Activated B cell treated with CpG ODN at 0.5 μM for 24 hours (primary cell): ENCODE results near the gene TOM1. TPM values are rescaled to one million over a fixed set of nuclear protein-coding genes. Genes with fewer than 3 reads are reported as not detected.

Experiments used
- ATAC-seq: fragments of 200-7000 bp; cut with Tn5 transposase; one replicate; pipeline ENCODE4 v1.10.0; 2021; ENCODE audit warnings: low read depth, mild to moderate bottlenecking, moderate library complexity
- CTCF ChIA-PET: fragments of 350-600 bp; sonication (Branson Sonifier 250); formaldehyde crosslinking; loops from one replicate; lab custom pipeline; 2021; ENCODE audit warnings: antibody characterized with exemption; lab: Charles Lee
- POLR2A ChIA-PET: fragments of 350-600 bp; sonication (Branson Sonifier 250); formaldehyde crosslinking; loops from one replicate; lab custom pipeline; 2021; ENCODE audit warnings: antibody characterized with exemption; lab: Charles Lee
- DNase-seq: peaks from one replicate; pipeline ENCODE4 v3.0.0; 2022
- H3K27ac Mint-ChIP-seq: one replicate; pipeline ENCODE4 v1.8.0; 2020; ENCODE audit warnings: mixed read lengths
- H3K27me3 Mint-ChIP-seq: one replicate; pipeline ENCODE4 v1.8.0; 2021; ENCODE audit warnings: mixed read lengths
- H3K36me3 Mint-ChIP-seq: one replicate; pipeline ENCODE4 v1.8.0; 2021; ENCODE audit warnings: low read depth, mixed read lengths
- H3K4me1 Mint-ChIP-seq: one replicate; pipeline ENCODE4 v1.8.0; 2021; ENCODE audit warnings: mixed read lengths
- H3K4me3 Mint-ChIP-seq: one replicate; pipeline ENCODE4 v1.8.0; 2020; ENCODE audit warnings: mild to moderate bottlenecking, mixed read lengths
- H3K9me3 Mint-ChIP-seq: one replicate; pipeline ENCODE4 v1.8.0; 2020; ENCODE audit warnings: mixed read lengths
- intact Hi-C: fragments of 100-400 bp; cut with micrococcal nuclease; formaldehyde crosslinking; loops from one replicate; pipeline ENCODE4 v1.15.1; 2024
- total RNA-seq: library from RNA; stranded (reverse); gene quantifications from 2 replicates; pipeline ENCODE4 v1.2.3, GENCODE V29; 2022
- TF ChIP-seq, protein P1 (sequence below): fragments of 200-600 bp; IDR thresholded peaks from one replicate; pipeline ENCODE4 v1.8.0; 2022; ENCODE audit warnings: antibody characterized with exemption, mild to moderate bottlenecking

TOM1 gene
- total RNA-seq, 1 donor from 2014 or later, result 40.8 TPM

DNA sequence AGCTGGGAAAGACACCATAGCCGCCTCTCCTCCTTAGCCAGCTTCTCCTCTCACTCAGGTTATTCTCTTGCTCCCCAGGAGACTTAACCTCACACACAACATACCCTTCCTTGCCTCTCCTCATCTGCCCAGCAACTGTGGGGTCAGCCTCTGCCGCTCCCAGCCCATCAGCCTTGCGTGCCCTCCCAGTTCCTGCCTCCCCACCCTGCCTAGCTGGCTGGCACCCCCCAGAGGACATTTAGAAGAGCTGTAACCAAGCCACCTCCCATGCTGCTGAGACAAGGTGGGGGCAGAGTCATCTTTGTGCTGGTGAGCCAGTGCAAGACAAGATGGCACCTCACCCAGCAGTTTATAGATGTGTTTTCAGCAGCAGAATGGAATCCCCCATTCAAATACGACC is 38.2 kb downstream of the TOM1 start:
- CTCF ChIA-PET, result no interaction called here
- Mint-ChIP-seq H3K36me3 (peaks cover 55% of the 10 kb centered on the region), H3K9me3 (no peaks in the 10 kb centered on the region)

DNA sequence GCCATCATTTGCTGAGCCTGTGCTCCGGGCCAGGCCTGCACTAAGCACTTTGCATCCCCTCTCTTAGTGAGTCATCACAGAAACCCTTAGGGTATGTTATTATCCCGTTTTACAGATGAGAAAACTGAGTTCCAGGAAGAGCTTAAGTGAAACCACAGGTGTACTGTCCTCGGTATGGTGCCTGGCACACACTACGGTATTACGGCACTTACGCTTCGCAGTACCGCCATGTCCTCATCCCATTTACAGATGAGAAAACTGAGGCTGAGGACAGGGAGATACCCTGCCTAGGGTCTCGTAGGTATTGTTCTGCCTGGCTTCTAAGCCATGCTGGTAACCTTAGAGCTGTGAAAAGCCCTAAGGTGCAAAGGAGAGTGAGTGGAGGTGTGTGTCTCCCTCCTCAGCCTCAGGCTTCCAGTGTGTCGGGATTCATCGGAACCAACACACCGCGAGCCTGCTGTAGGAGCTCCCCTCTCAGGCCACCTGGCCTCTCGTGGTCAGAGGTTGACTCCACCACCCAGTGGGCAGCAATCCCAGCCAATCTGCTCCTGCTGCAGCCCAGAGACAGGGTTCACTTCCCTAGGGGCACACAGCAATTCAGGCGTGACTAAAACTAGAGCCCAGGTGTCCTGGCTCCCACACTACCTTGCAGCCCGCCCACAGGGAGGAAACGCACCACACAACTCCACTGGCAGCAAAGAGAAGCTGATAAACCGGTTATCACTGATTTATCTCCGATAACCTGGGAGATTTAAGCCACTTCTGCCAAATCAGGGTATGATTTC is 41.6 kb downstream of the TOM1 start:
- Mint-ChIP-seq H3K27ac (peak overlapping the region; percentile 12), H3K4me3 (no peak overlapping the region), H3K9me3 (no peaks in the 10 kb centered on the region), H3K27me3 (no peaks in the 10 kb centered on the region), H3K36me3 (peaks cover 35% of the 10 kb centered on the region), H3K4me1 (peaks cover 17% of the 10 kb centered on the region)
- intact Hi-C loops, result no loop called here
- no peak for ATAC-seq
- TF ChIP-seq, protein P1, sequence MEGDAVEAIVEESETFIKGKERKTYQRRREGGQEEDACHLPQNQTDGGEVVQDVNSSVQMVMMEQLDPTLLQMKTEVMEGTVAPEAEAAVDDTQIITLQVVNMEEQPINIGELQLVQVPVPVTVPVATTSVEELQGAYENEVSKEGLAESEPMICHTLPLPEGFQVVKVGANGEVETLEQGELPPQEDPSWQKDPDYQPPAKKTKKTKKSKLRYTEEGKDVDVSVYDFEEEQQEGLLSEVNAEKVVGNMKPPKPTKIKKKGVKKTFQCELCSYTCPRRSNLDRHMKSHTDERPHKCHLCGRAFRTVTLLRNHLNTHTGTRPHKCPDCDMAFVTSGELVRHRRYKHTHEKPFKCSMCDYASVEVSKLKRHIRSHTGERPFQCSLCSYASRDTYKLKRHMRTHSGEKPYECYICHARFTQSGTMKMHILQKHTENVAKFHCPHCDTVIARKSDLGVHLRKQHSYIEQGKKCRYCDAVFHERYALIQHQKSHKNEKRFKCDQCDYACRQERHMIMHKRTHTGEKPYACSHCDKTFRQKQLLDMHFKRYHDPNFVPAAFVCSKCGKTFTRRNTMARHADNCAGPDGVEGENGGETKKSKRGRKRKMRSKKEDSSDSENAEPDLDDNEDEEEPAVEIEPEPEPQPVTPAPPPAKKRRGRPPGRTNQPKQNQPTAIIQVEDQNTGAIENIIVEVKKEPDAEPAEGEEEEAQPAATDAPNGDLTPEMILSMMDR, result no peak
- ChIA-PET CTCF (no interaction called here), POLR2A (interaction anchor here (0.7 kb wide), 1 partner anchor 10 kb away, joined by 3 read pairs; no protein-coding TSS in a partner anchor)
- DNase-seq, result no peak

More for the DNA sequence above, 38.2 kb downstream of the TOM1 start:
- Mint-ChIP-seq H3K27me3 (no peaks in the 10 kb centered on the region), H3K4me1 (peaks cover 18% of the 10 kb centered on the region), H3K4me3 (no peak overlapping the region), H3K27ac (no peak overlapping the region)
- DNase-seq, result no peak
- intact Hi-C loops, result no loop called here
- POLR2A ChIA-PET, result interaction anchor here (0.6 kb wide), 1 partner anchor 659 kb away, joined by 3 read pairs; no protein-coding TSS in a partner anchor
- TF ChIP-seq, protein P1, result no peak
- peak; percentile 46 for ATAC-seq

DNA sequence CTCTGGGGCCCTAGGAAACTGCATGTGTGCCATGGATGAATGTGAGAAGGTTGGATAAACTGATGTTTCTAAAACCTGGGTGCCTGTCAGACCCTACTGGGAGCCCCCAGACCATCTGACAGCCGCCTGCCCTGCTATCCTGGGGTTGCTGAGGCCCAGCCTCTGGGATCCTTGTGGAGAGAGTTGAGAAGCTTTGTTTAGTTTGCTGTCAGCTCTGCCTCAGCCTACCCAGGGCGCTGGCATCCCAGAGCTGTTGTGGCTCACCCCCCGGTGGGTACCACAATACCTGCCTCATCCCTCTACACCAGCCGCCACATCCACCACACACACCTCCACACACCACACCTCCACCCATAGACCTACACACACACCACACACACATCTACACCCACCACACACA is 42.7 kb downstream of the TOM1 start:
- DNase-seq (no peak), ATAC-seq (no peak)
- CTCF ChIA-PET, result no interaction called here
- Mint-ChIP-seq H3K27ac (no peak overlapping the region), H3K4me3 (no peak overlapping the region), H3K9me3 (no peaks in the 10 kb centered on the region), H3K27me3 (no peaks in the 10 kb centered on the region), H3K36me3 (peaks cover 27% of the 10 kb centered on the region), H3K4me1 (peaks cover 17% of the 10 kb centered on the region)
- intact Hi-C loops, result no loop called here
- POLR2A ChIA-PET, result no interaction called here
- TF ChIP-seq, protein P1, result no peak

DNA sequence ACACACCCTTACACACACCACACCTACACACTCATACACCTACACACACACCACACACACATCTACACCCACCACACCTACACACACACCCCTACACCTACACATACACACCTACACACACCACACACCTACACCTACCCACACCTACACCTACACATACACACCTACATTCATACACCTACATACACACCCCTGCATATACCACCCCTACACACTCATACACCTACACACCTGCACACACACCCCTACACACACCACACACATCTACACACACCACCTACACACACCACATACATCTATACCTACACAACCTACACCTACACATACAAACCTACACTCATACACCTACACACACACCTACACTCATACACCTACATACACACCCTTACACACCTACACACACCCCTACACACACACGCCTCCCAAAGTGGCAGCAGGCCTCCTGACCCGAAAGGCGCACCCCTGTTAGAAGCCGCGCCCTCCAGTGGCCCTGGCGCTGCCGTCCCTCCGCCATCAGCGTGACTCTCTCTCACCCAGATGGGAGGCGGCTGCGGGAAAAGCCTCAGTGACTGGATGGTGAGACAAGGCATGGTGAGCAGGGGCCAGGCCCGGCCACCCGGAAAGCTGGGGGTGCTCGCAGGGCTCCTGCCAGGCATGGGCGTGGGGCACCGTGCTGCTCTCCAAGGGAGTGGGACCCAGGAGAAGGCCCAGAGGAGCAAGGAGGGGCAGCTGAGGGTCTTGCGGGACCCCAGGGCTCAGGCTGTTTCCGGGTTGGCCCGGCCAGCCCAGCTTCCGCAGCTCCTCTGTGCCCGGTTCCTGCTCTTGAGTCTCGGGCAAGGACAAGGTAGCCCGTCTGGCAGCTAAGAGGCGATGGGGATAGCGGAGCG is 44.2 kb downstream of the TOM1 start:
- POLR2A ChIA-PET, result interaction anchor here (0.6 kb wide), 1 partner anchor 14 kb away, joined by 3 read pairs; no protein-coding TSS in a partner anchor
- Mint-ChIP-seq H3K4me1 (peaks cover 17% of the 10 kb centered on the region), H3K4me3 (no peak overlapping the region), H3K27ac (no peak overlapping the region), H3K9me3 (no peaks in the 10 kb centered on the region), H3K27me3 (no peaks in the 10 kb centered on the region), H3K36me3 (peaks cover 18% of the 10 kb centered on the region)
- DNase-seq (no peak), ATAC-seq (no peak)
- intact Hi-C loops, result no loop called here
- TF ChIP-seq, protein P1, result no peak
- CTCF ChIA-PET, result no interaction called here
